DMS 273 treated with DMSO at 0.1 percent for 48 hours (cell line): ENCODE measurements around the gene EML6.
A peak's percentile ranks its signal among the peaks of the same experiment; 100 is the strongest.

Experiments
- DNase-seq: peaks from one replicate; lab custom pipeline; 2025; lab: John Stamatoyannopoulos, UW

EML6 gene

DNA sequence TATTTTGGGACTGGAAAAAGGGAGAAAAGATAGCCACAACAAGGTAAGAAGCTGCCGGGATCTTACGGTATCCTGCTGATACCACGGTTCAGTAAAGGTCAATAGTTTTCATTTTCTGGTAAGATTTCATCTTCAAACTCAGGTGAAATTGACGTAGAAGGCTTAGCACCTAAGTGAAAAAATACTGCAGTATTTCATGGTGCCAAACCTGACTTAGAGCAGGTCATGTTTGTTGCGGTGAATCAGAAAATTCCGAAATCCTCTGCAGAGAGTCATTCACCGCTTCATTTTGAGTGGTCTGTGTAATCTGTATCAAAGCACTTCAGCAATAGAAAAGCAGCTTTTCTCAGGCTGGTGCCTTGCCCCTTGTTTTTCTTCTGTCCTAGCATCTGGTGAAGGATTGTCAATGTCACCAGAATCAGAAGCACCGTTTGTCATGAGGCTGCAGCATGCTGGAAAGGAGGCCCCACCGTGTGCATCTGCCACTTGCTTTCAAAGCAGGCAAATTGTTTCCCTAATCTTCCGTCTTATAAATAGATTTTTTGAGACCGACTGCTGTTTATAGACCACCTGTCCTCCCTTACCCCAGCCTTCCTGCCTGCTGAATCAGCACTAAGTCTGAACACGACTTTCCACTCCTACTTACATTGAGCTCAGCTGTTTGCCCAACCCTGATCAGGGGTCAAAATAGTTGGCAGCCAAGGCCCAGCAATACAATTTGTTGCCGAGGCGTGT lies 156.3 kb downstream of the EML6 start:
- DNase-seq: peak; percentile 99

GRCh38 chr2:54880428-54880827 lies 157.0 kb downstream of the EML6 start:
- DNase-seq: peak; percentile 86

GRCh38 chr2:54881759-54882158 lies 158.3 kb downstream of the EML6 start:
- no peak for DNase-seq

DNA sequence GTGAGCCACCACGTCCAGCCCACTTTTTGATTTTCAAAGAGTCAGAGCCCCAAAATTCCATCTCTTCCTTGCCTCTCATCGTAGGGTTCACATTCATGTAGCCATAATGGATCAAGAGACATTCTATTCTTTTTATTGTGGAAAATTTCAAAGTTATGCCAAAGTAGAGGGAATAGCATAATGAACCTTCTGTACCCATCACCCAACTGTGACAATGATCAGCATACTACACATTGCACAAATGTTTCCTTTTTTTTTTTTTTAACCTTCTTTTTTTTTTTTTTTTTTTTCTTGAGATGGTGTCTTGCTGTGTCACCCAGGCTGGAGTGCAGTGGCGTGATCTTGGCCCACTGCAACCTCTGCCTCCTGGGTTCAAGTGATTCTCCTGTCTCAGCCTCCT lies 162.4 kb downstream of the EML6 start:
- DNase-seq: no peak

DNA sequence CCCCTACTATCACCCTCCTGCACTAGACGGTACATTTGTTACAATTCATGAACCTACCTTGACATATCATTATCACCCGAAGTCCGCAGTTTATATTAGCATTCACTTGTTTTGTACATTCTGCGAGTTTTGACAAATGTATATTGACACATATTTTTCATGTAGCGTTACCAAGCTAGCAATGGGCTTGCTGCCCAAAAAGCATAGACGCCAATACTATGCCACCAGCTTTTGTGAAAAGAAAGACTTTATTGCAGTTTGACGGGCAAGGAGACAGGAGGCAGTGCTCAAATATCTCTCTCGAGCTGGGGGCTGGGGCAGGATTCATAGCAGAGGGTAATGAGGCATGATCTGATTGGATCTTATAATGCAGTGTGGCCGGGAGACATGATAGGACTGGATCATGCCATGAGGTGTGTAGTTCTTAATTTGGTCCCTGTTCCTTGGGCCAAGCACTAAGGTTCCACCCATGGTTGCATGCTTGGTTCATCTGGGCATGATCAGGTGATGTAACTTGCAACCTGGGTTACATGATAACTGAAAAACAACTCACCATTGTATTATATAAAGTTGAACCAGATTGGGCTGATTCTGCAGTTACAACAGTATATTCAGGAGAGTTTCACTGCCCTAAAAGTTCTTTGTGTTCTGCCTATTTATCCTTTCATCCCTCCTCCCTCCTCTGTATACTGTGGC lies 164.5 kb downstream of the EML6 start:
- no peak for DNase-seq

DNA sequence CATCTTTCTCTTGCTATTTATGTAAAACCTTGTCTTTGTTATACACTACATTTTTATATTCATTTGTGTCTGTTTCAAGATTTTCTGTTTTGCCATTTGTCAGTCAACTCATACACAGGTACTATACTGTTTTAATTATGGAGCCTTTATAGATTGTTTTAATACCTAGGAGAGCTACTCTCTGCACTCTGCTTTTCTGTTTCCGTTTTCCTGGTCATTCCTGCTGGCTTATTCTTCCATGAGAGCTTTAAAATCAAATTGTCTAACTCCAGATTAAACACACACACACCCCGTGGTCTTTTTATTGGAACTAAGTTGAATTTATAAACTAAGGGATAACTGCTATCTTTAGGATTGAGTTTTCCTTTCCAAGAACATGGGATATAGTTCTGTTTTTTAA lies 165.6 kb downstream of the EML6 start:
- DNase-seq: no peak

GRCh38 chr2:54891909-54892308 lies 168.4 kb downstream of the EML6 start:
- no peak for DNase-seq

DNA sequence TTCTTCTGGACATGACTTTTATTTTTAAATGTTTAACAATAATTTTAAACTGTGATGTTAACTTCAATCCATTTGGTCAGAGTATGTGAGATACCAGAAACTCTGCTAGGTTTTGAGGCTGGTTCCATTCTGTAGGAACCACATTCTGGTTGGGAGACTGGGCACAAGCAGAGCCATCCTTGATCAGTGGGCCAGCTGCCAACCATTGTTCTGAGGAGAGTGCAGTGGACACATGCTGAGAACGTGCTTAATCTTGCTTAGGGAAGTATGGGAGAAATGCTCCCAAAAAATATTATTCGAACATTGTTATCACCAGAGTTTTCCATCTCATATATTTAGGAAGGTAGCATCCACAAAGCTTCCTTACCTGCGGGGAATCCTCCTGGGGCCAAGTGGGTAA lies 171.0 kb downstream of the EML6 start:
- DNase-seq: no peak

DNA sequence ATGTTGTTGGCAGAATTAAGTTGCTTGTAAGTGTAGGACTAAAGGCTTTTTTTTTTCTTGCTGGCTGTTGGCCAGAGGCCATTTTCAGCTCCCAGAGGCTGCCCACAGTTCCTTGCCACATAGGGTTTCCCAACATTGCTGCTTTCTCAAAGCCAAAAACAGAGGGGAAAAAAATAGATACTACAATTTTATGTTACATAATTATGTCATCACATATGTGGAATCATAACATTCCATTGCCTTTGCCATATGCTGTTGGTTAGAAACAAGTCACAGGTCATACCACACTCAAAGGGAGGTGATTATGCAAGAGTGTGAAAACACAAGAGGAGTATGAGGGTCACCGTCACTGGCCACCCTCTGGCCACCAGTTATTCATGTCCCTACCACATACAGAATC lies 172.3 kb downstream of the EML6 start:
- DNase-seq: no peak

DNA sequence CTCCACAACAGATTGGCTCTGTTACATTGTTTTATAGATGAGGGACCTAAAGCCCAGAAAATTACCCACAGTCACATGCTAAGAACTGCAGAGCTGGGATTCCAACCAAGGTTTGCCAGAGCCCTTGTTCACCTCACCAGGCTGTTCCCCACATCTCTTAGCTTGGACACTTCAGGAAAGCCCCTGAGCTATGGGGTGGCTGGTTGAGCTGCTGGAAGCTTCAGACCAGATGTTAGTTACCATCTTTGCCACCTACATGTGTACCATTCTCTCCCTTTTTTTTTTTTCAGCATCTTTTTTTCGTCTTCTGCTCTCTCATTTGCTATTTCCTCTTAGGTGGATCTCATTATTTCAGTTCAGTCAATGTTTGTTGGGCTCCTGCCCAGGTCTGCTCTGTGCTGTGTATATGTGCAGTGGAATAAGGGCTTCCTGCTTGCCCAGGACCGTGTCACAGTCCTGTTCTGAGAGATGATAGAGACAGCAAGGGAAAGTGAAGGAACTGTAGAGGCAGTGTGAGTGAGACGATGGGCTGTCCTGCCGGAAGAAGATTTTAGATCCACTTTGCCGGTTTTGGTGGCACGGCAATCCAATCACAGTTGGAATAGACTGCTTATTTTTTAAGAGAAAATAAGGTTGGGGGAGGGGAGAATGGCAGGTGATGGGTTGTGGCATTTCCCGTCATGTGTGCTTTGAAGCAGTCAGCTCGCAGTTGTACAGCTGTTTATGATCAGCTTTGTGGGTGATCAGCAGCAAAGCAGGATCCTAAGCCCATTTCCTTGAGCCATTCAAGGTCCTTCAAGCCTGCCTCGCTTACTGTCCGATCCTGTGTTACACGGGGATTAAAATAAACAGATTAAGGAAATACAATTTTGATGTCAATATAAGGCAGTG lies 174.2 kb downstream of the EML6 start:
- no peak for DNase-seq

- DNase-seq: no peak
These were observed 175.2 kb downstream of the EML6 start for GRCh38 chr2:54898456-54899226.

- peak; percentile 94 for DNase-seq
These were observed 176.2 kb downstream of the EML6 start for GRCh38 chr2:54899576-54900200.

DNA sequence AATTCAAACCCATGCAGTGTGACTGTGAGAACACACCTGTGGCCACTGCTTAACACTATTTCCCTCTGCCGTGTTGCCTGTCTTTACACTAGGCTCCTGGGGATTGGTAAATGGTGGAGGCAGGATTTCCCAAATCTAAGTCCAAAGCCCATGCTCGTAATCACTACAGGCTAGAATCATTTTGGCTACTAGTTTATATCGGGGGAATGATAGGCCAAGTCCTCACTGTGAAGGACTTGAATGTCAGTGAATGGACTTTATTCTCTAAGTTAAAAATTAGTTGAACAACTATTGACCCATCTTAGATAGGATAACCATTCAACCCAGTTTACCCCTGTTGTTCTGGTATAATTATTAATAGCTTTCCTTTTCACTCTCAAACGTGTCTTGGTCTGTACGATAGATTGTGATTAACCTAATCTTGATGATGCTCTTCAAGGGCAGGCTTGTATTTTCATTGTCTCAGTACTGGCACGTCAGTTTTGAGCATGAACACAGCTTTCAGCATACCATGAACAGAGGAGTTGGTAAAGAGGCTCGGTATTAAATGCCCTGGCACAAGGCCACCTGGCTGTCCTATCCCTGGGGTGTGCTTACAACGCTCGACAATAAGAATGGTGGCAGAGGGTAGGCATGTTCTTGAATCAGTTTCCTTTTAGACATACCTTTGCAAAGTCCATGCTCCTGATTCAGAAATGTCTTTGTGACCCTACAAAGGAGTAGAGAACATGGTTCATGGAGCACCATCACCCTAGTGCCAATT lies 177.9 kb downstream of the EML6 start:
- DNase-seq: no peak

DNA sequence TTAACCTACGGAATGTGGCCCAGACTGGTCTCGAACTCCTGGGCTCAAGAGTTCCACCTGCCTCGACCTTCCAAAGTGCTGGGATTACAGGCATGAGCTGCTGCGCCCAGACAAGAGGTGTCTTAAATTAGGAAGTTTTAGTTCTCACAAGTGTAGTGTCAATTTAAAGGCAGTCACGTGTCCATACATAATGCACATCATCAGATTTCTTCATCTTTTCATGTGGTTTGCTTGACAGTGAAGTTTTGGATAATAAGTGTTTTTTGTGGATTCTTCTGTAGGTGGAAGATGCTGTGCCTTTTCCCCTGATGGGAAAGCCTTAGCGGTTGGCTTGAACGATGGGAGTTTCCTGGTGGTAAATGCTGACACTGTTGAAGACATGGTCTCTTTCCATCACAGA lies 179.3 kb downstream of the EML6 start:
- DNase-seq: no peak

GRCh38 chr2:54903736-54904554 lies 180.5 kb downstream of the EML6 start:
- DNase-seq: no peak

- DNase-seq: no peak
These were observed 181.4 kb downstream of the EML6 start for GRCh38 chr2:54904836-54905235.

- DNase-seq: peak; percentile 91
These were observed 183.3 kb downstream of the EML6 start for GRCh38 chr2:54906716-54907115.

GRCh38 chr2:54907663-54908062 lies 184.2 kb downstream of the EML6 start:
- no peak for DNase-seq

DNA sequence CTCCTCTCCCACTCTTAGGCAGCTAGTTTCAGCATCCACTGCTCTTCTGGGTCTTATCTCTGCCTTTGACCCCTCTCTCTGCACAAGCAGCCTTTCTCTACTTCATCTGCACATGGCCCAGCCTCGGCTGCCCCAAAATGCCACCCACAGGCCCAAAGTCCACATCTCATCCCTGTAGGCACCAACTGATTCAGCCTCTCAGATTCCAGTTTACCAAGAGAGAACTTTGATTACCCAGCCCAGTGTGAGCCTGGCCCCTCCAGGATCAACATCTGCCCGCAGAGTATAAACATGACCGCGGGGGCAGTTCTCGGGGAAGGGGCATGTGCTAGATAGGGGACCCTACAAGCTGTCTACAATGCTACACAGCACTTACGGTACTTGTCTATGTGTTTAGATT lies 185.1 kb downstream of the EML6 start:
- no peak for DNase-seq

GRCh38 chr2:54909001-54909400 lies 185.5 kb downstream of the EML6 start:
- DNase-seq: no peak
